Caco-2 (cell line): ENCODE measurements around the gene TP53I3. TPM values are rescaled to one million over a fixed set of nuclear protein-coding genes. Genes with fewer than 3 reads are reported as not detected.
A peak's percentile ranks its signal among the peaks of the same experiment; 100 is the strongest.

Source experiments
- BruUV-seq: library from RNA; stranded (reverse); fragments of 400-500 nt; replicated peaks from 2 replicates; lab custom pipeline; 2021; lab: Mats Ljungman, UMichigan
- CTCF ChIA-PET: fragments of 300-600 bp; sonication (Branson Sonifier 250); formaldehyde crosslinking; loops from one replicate; lab custom pipeline; 2022; ENCODE audit warnings: antibody characterized with exemption; lab: Charles Lee
- POLR2A ChIA-PET: fragments of 300-600 bp; sonication (Branson Sonifier 250); formaldehyde crosslinking; loops from one replicate; lab custom pipeline; 2022; ENCODE audit warnings: antibody characterized with exemption; lab: Charles Lee
- DNase-seq, 2 experiments: peaks; one replicate each; pipeline versions ENCODE4 v3.0.0 to v3.0.0-alpha.2; 2020 to 2022
- H3K27me3 ChIP-seq: replicated peaks from 2 replicates; pipeline ENCODE4 v1.6.0; 2011; ENCODE audit warnings: low read length; ENCODE audit not compliant: control insufficient read depth, insufficient read depth
- H3K36me3 ChIP-seq: 2 replicates; pipeline ENCODE4 v1.5.1; 2011; ENCODE audit warnings: low read length; ENCODE audit not compliant: control insufficient read depth, insufficient read depth
- H3K4me1 ChIP-seq: fragments of 250-450 bp; sonication (Bioruptor Pico); 2 replicates; pipeline ENCODE4 v1.5.1; 2020; ENCODE audit warnings: mild to moderate bottlenecking
- H3K4me3 ChIP-seq: 2 replicates; pipeline ENCODE4 v1.5.1; 2011; ENCODE audit warnings: low read depth, mild to moderate bottlenecking, control low read depth, low read length
- H3K9me3 ChIP-seq: fragments of 250-450 bp; sonication (Bioruptor Pico); 2 replicates; pipeline ENCODE4 v1.5.1; 2020; ENCODE audit warnings: mild to moderate bottlenecking, moderate library complexity
- H3K27ac Mint-ChIP-seq: one replicate; pipeline ENCODE4 v1.8.0; 2022; ENCODE audit warnings: mixed read lengths; ENCODE audit not compliant: unreplicated experiment
- H3K27me3 Mint-ChIP-seq: one replicate; pipeline ENCODE4 v1.8.0; 2022; ENCODE audit warnings: mixed read lengths; ENCODE audit not compliant: insufficient read depth, unreplicated experiment
- H3K36me3 Mint-ChIP-seq: one replicate; pipeline ENCODE4 v1.8.0; 2022; ENCODE audit warnings: mild to moderate bottlenecking, mixed read lengths; ENCODE audit not compliant: insufficient read depth, unreplicated experiment
- H3K4me1 Mint-ChIP-seq: one replicate; pipeline ENCODE4 v1.8.0; 2022; ENCODE audit warnings: low read depth, mixed read lengths; ENCODE audit not compliant: unreplicated experiment
- H3K4me3 Mint-ChIP-seq: one replicate; pipeline ENCODE4 v1.8.0; 2022; ENCODE audit warnings: mild to moderate bottlenecking, moderate library complexity, mixed read lengths; ENCODE audit not compliant: unreplicated experiment
- H3K9me3 Mint-ChIP-seq: one replicate; pipeline ENCODE4 v1.8.0; 2022; ENCODE audit warnings: mixed read lengths; ENCODE audit not compliant: unreplicated experiment
- intact Hi-C: fragments of 100-400 bp; cut with micrococcal nuclease; formaldehyde crosslinking; loops from one replicate; pipeline ENCODE4 v1.10.0; 2022; ENCODE audit not compliant: unreplicated experiment
- total RNA-seq: library from RNA; stranded (reverse); gene quantifications from 2 replicates; pipeline ENCODE4 v1.2.3, GENCODE V29; 2022
- TF ChIP-seq, protein P1 (sequence below), 2 experiments: fragments of 200-600 bp in 1 of 2; IDR thresholded peaks; 1 replicate in 1 of 2; 2 replicates in 1 of 2; pipeline versions ENCODE4 v1.5.1 to v1.8.0; 2011 to 2022; ENCODE audit warnings: antibody characterized with exemption in 1 of 2, control low read depth in 1 of 2, inconsistent platforms in 1 of 2, low read depth in 1 of 2, low read length in 1 of 2, mild to moderate bottlenecking in 1 of 2, moderate library complexity in 1 of 2; ENCODE audit not compliant: insufficient read depth in 1 of 2, severe bottlenecking in 1 of 2, unreplicated experiment in 1 of 2

The TP53I3 gene
- total RNA-seq, 1 experiment from 2014 or later: 28.1 TPM

GRCh38 chr2:24075915-24076848 is 8.5 kb downstream of the TP53I3 start, which contains the start of gene SF3B6:
TSS of gene SF3B6 (minus strand) at chr2:24076326. CDS start at chr2:24076229, 97 bp downstream.
- Histone ChIP-seq H3K9me3 (no peaks in the 10 kb centered on the region), H3K4me3 (peak within 1 kb of the TSS; percentile 72), H3K36me3 (peaks cover 2% of the 10 kb centered on the region), H3K27me3 (no peaks in the 10 kb centered on the region), H3K4me1 (peaks cover 17% of the 10 kb centered on the region)
- peak within 1 kb of the TSS; percentile 96 for H3K27ac Mint-ChIP-seq
- ChIA-PET POLR2A (interaction anchor here (0.6 to 2.3 kb wide), 10 partner anchors 9 to 907 kb away, joined by 3 to 47 read pairs (median 6); partner anchors contain the start of genes ATAD2B, FAM228B, PFN4 and TP53I3), CTCF (interaction anchor here (0.5 to 2.2 kb wide), 14 partner anchors 8 to 717 kb away, joined by 3 to 30 read pairs (median 4); partner anchors contain the start of genes ATAD2B, CENPO, FAM228B and FKBP1B)
- peaks cover 22% of the 10 kb centered on the region for H3K4me1 Mint-ChIP-seq
- peaks cover 63% of the 10 kb centered on the region for H3K36me3 Mint-ChIP-seq
- intact Hi-C loops: loop anchor here (1.0 to 2.0 kb wide), 7 partner anchors 8 to 149 kb away; partner anchors contain the start of genes ATAD2B, FAM228B, PFN4 and TP53I3
- TF ChIP-seq, protein P1, sequence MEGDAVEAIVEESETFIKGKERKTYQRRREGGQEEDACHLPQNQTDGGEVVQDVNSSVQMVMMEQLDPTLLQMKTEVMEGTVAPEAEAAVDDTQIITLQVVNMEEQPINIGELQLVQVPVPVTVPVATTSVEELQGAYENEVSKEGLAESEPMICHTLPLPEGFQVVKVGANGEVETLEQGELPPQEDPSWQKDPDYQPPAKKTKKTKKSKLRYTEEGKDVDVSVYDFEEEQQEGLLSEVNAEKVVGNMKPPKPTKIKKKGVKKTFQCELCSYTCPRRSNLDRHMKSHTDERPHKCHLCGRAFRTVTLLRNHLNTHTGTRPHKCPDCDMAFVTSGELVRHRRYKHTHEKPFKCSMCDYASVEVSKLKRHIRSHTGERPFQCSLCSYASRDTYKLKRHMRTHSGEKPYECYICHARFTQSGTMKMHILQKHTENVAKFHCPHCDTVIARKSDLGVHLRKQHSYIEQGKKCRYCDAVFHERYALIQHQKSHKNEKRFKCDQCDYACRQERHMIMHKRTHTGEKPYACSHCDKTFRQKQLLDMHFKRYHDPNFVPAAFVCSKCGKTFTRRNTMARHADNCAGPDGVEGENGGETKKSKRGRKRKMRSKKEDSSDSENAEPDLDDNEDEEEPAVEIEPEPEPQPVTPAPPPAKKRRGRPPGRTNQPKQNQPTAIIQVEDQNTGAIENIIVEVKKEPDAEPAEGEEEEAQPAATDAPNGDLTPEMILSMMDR (IDR thresholded peaks at IDR 0.05; ENCODE audit: insufficient read depth in 1 of 2, low read depth in 1 of 2, low read length in 1 of 2, severe bottlenecking in 1 of 2, unreplicated experiment in 1 of 2): no peak
- BruUV-seq: TSS peak; percentile 57
- H3K4me3 Mint-ChIP-seq: peak within 1 kb of the TSS; percentile 99
- peak; percentile 100 for DNase-seq
- H3K9me3 Mint-ChIP-seq: no peaks in the 10 kb centered on the region
- no peaks in the 10 kb centered on the region for H3K27me3 Mint-ChIP-seq

- Mint-ChIP-seq H3K9me3 (no peaks in the 10 kb centered on the region), H3K4me3 (peak overlapping the region; percentile 99), H3K4me1 (peaks cover 22% of the 10 kb centered on the region), H3K27ac (peak overlapping the region; percentile 96), H3K27me3 (no peaks in the 10 kb centered on the region), H3K36me3 (peaks cover 63% of the 10 kb centered on the region)
- ChIA-PET POLR2A (no interaction called here), CTCF (interaction anchor here (2.2 kb wide), 1 partner anchor 9 kb away, joined by 17 read pairs; the partner anchor contains the start of gene TP53I3)
- Histone ChIP-seq H3K4me3 (peak overlapping the region; percentile 71), H3K36me3 (peaks cover 2% of the 10 kb centered on the region), H3K4me1 (peaks cover 17% of the 10 kb centered on the region), H3K9me3 (no peaks in the 10 kb centered on the region), H3K27me3 (no peaks in the 10 kb centered on the region)
- no TSS peak for BruUV-seq
- intact Hi-C loops: no loop called here
- DNase-seq: no peak
- TF ChIP-seq, protein P1 (IDR thresholded peaks at IDR 0.05; ENCODE audit: insufficient read depth in 1 of 2, low read depth in 1 of 2, low read length in 1 of 2, severe bottlenecking in 1 of 2, unreplicated experiment in 1 of 2): no peak
These were observed 9.4 kb downstream of the TP53I3 start for GRCh38 chr2:24075259-24075658.

- Mint-ChIP-seq H3K36me3 (peaks cover 66% of the 10 kb centered on the region), H3K9me3 (no peaks in the 10 kb centered on the region), H3K4me3 (no peak overlapping the region), H3K4me1 (peaks cover 22% of the 10 kb centered on the region), H3K27ac (no peak overlapping the region), H3K27me3 (no peaks in the 10 kb centered on the region)
- H3K9me3 ChIP-seq: no peaks in the 10 kb centered on the region
- no peak for DNase-seq
- CTCF ChIA-PET: interaction anchor here (0.6 kb wide), 1 partner anchor 16 kb away, joined by 5 read pairs; no protein-coding TSS in a partner anchor
- peaks cover 5% of the 10 kb centered on the region for H3K36me3 ChIP-seq
- POLR2A ChIA-PET: no interaction called here
- no peak overlapping the region for H3K4me3 ChIP-seq
- BruUV-seq: no TSS peak
- no peaks in the 10 kb centered on the region for H3K27me3 ChIP-seq
- TF ChIP-seq, protein P1 (IDR thresholded peaks at IDR 0.05; ENCODE audit: insufficient read depth in 1 of 2, low read depth in 1 of 2, low read length in 1 of 2, severe bottlenecking in 1 of 2, unreplicated experiment in 1 of 2): no peak
- intact Hi-C loops: no loop called here
- H3K4me1 ChIP-seq: peaks cover 17% of the 10 kb centered on the region
These were observed 10.8 kb downstream of the TP53I3 start for GRCh38 chr2:24073816-24074215.
